AG04450 (cell line): ENCODE results near the gene CDC25C. TPM values are rescaled to one million over a fixed set of nuclear protein-coding genes. Genes with fewer than 3 reads are reported as not detected.
"Not testable (repeated sequence)": the region's sequence is repeated elsewhere in the genome, so short reads cannot be mapped to it uniquely, and the experiment has no call there.

Experiments used
- CTCF ChIA-PET: fragments of 300-600, 350-600 bp; formaldehyde crosslinking; extraction: SDS; loops from one replicate; lab custom pipeline; 2022; ENCODE audit warnings: antibody characterized with exemption, inconsistent platforms; lab: Charles Lee
- POLR2A ChIA-PET: fragments of 350-600 bp; formaldehyde crosslinking; extraction: SDS; loops from one replicate; lab custom pipeline; 2021; ENCODE audit warnings: antibody characterized with exemption, inconsistent platforms; lab: Yijun Ruan, JAX
- DNase-seq: peaks from one replicate; pipeline ENCODE4 v3.0.0-alpha.2; 2011; ENCODE audit warnings: low read depth, low spot score
- H3K27ac ChIP-seq: one replicate; pipeline ENCODE4 v1.5.1; 2012; ENCODE audit warnings: low read depth, low read length, control low read depth
- H3K27me3 ChIP-seq: one replicate; pipeline ENCODE4 v1.6.0; 2012; ENCODE audit warnings: low read length; ENCODE audit not compliant: control insufficient read depth, insufficient read depth
- H3K4me3 ChIP-seq: 2 replicates; pipeline ENCODE4 v1.5.1; 2011; ENCODE audit warnings: mild to moderate bottlenecking, low read depth, low read length, control low read depth
- H3K9me3 ChIP-seq: 2 replicates; pipeline ENCODE4 v1.5.1; 2012; ENCODE audit warnings: low read length; ENCODE audit not compliant: control insufficient read depth, insufficient read depth
- CTCF ChIP-seq: IDR thresholded peaks from 2 replicates; pipeline ENCODE4 v1.5.1; 2011; ENCODE audit warnings: low read depth, low read length, control low read depth, inconsistent platforms
- polyA plus RNA-seq: library from polyadenylated mRNA; depleted of rRNA; stranded (reverse); fragments of >200 nt; gene quantifications from 2 replicates; pipeline ENCODE4 v1.2.3, GENCODE V29; 2011

The CDC25C gene
- polyA plus RNA-seq, 1 experiment = 4.8 TPM

GRCh38 chr5:138258704-138259292 lies 72.8 kb downstream of the CDC25C start:
- no peak overlapping the region for H3K27ac ChIP-seq
- H3K4me3 ChIP-seq = no peak overlapping the region
- DNase-seq = no peak
- CTCF ChIA-PET = interaction anchor here (1.2 kb wide), 1 partner anchor 15 kb away, joined by 4 read pairs; no protein-coding TSS in a partner anchor
- no peak for TF ChIP-seq CTCF
- H3K27me3 ChIP-seq = peaks cover 8% of the 10 kb centered on the region
- H3K9me3 ChIP-seq = no peaks in the 10 kb centered on the region
- POLR2A ChIA-PET = no interaction called here

DNA sequence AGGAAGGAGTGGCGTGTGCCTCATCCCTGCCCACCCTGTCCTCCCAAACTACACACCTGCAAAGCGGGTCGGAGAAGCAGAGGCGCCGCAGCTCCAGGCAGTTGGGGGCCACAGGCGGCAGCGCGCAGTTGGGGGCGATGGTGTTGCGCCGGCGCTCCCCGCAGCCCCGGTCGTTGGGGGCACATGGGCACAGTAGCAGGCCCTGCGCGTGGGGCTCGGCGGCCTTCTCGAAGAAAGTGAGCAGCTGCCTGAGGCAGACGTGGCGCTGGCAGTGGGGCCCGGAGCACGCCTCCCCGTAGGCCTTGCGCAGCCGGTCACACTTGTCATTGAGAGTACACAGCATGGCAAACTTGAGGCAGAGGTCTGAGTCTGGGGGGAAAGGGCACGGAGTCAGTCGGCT lies 74.0 kb downstream of the CDC25C start:
- ChIA-PET CTCF (interaction anchor here (0.6 kb wide), 1 partner anchor 34 kb away, joined by 3 read pairs; no protein-coding TSS in a partner anchor), POLR2A (no interaction called here)
- Histone ChIP-seq H3K4me3 (no peak overlapping the region), H3K27me3 (peaks cover 13% of the 10 kb centered on the region), H3K9me3 (no peaks in the 10 kb centered on the region), H3K27ac (no peak overlapping the region)
- no peak for DNase-seq
- TF ChIP-seq CTCF = no peak

DNA sequence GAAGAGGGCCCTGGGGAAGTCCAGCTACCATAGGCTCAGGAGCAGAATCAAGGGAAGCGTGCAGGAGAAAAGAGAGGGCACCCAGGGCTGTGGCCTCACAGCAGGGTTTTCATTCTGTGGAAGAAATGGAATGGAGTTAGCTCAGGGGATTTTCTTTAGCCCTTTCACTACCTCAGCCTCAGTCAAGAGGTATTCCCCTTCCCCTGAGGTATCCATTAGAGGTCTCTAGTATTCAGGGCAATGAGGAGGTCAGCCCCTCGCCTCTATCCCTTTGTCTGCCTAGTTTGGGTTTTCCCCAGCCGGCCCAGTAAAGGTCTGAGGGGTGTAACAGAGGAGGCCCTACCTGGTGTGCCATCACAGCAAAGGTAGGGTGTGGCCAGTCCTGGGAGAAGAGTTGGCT lies 78.7 kb downstream of the CDC25C start:
- TF ChIP-seq CTCF = no peak
- H3K9me3 ChIP-seq = no peaks in the 10 kb centered on the region
- POLR2A ChIA-PET = no interaction called here
- no peak for DNase-seq
- no peak overlapping the region for H3K4me3 ChIP-seq
- CTCF ChIA-PET = no interaction called here
- H3K27me3 ChIP-seq = peaks cover 11% of the 10 kb centered on the region
- H3K27ac ChIP-seq = no peak overlapping the region

DNA sequence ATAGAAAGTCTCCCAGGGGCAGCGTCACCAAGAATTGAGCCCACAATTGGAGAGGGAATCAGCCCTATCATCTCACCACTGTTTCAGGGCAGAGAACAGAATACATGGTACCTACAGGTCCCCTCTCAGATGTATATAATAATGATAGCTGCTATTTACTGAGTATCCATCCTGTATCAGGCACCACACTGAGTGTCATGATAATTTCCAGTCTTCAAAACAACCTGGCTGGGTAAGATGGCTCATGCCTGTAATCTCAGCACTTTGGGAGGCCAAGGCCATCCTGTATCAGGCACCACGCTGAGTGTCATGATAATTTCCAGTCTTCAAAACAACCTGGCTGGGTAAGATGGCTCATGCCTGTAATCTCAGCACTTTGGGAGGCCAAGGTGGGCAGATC lies 83.8 kb downstream of the CDC25C start:
- H3K27me3 ChIP-seq = peaks cover 19% of the 10 kb centered on the region
- CTCF ChIA-PET, H3K4me3 ChIP-seq, H3K9me3 ChIP-seq, H3K27ac ChIP-seq, DNase-seq, POLR2A ChIA-PET: not testable (repeated sequence)

- no peak for TF ChIP-seq CTCF
- no peak overlapping the region for H3K4me3 ChIP-seq
- H3K9me3 ChIP-seq = no peaks in the 10 kb centered on the region
- no peak overlapping the region for H3K27ac ChIP-seq
- H3K27me3 ChIP-seq = peaks cover 20% of the 10 kb centered on the region
- DNase-seq = no peak
- ChIA-PET POLR2A (no interaction called here), CTCF (interaction anchor here (0.7 kb wide), 2 partner anchors 24 to 105 kb away, joined by 3 to 6 read pairs; no protein-coding TSS in a partner anchor)
These were observed 84.8 kb downstream of the CDC25C start for GRCh38 chr5:138246822-138247221.
